NB4 (cell line): Measurements from ENCODE around the gene CARD18.

Experiments used
- POLR2A ChIP-seq: IDR thresholded peaks from 2 replicates; pipeline ENCODE4 v1.6.1; 2011; ENCODE audit warnings: mild to moderate bottlenecking; ENCODE audit not compliant: insufficient read length; ENCODE audit errors: extremely low read depth
- TF ChIP-seq, protein P1 (sequence below): IDR thresholded peaks from one replicate; pipeline ENCODE4 v1.5.1; 2012; ENCODE audit warnings: low read depth, low read length

DNA sequence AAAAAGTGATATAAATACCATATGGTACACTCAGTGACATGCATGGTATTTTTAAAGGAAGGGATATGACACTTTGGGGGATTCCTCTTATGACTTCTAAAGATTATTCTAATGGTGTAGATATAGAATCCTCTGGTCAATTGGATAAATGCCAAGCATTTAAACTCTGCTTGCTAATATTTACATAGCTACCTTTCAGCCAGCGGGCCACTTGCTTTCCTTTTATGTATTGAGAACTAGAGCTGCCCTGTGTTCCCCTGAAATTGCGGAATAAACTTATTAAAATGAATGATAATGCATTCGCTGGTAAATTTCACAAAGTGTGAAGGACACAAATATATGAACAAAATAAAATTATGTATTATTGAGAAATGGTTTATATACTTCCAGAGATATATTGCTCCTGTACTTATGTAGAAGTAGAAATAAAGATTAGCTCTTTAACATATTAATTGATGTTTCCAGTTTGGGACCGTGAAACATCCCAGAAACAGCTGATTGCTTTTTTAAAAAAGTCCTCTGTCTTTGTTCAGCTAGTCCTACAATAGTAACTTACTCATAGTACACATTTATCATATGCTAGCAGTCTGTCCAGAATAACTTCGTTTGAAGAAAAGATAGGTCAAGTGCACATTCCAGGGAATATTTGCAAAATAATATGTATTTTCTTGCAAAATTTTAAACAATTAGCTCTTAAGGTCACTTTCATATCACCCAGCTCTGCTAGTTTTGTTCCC is 40.1 kb upstream of the CARD18 start:
- TF ChIP-seq, protein P1, sequence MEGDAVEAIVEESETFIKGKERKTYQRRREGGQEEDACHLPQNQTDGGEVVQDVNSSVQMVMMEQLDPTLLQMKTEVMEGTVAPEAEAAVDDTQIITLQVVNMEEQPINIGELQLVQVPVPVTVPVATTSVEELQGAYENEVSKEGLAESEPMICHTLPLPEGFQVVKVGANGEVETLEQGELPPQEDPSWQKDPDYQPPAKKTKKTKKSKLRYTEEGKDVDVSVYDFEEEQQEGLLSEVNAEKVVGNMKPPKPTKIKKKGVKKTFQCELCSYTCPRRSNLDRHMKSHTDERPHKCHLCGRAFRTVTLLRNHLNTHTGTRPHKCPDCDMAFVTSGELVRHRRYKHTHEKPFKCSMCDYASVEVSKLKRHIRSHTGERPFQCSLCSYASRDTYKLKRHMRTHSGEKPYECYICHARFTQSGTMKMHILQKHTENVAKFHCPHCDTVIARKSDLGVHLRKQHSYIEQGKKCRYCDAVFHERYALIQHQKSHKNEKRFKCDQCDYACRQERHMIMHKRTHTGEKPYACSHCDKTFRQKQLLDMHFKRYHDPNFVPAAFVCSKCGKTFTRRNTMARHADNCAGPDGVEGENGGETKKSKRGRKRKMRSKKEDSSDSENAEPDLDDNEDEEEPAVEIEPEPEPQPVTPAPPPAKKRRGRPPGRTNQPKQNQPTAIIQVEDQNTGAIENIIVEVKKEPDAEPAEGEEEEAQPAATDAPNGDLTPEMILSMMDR, result no peak
- TF ChIP-seq POLR2A, result no peak
